Activated CD4-positive, CD25-positive, alpha-beta regulatory T cell treated with anti-CD3 and anti-CD28 coated beads, Interleukin-2, amount 50 U/mL, for 24 hours (primary cell): ENCODE measurements around the gene CEBPG.

ENCODE experiments used
- ATAC-seq, 2 donors: fragments of 150-1000 bp; cut with Tn5 transposase; one replicate each; pipeline ENCODE4 v1.10.0; 2021; ENCODE audit warnings: mild to moderate bottlenecking in 1 of 2, moderate library complexity in 1 of 2

CEBPG gene

DNA sequence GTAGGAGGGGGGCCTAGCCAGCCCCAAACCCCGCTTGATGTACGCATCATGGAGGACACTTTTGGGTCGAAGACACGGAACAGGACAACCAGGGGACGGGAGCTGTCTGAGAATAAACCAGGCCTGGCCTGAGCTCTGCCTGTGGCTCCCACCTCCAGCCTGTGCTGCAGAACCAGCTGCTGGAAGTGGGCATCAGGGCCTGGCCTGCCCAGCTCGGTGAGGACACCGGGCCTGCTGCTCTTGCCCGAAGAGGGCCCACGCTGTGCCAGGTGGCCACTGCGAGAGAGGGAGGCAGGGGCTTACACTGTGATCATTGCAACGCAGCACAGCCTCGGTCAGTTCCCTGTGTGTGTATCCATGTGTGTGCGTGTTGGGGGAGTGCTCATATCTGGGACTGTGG is 34.6 kb downstream of the CEBPG start:
- ATAC-seq: no peak

GRCh38 chr19:33408538-33409434 is 35.3 kb downstream of the CEBPG start:
- no peak for ATAC-seq

DNA sequence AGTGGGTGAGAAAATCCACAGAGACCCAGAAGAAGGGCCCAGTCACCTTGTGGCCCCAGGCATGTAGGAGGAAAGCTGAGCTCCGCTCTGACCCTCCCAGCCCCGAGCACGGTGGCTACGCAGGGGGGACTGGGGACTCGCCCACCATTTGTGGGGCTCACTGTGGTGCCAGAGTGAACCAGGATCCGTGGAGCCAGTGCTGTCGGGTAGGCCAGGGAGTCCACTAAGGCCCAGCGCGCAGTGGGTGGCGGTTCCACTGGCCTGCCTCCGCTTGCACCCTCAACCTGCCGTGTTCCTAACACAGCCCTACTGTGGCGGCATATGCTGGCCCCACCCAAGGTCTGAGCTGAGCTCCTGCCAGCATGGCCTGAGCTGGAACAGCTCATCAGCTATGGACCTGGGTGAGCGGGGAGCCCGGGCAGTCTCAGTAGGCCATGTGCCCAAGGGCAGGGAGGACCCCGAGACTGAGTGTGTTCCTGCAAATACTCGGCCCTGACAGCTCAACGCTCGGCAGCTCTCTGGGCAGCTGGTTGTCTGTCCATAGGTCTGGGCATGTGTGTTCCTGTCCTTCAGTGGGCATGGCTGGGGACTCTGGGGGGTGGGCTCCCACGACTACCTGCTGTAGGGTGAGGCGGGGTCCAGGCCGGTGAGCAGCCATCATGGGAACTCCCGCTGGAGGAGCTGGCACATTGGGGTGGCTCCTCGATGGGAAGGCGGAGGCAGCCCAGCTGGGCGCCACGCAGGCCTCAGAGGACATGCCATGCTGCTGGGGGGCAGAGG is 36.6 kb downstream of the CEBPG start:
- ATAC-seq: no peak

DNA sequence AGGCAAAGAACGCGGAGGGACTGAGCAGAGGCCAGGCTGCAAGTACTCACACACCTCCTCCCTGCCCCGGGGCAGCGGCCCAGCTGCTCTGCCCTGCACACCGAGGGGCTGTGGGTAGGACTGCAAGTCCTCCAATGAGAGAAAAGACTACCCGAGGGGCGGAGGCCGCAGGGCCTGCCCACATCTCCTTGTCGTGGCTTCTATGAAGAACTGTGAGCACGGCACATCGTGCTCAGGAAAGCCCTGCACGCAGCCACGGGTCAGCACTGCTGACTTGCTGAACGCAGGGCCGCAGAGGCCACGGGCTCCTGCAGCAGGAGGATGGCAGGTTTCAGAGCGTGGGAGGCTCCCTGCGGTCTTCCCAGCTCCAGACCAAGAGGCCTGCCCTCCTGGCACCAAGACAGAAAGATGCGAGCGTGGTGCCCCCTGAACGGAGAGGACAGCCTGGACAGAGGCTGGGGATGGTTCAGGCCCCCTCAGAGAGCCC is 37.4 kb downstream of the CEBPG start:
- no peak for ATAC-seq

- ATAC-seq: no peak
Measured at GRCh38 chr19:33411621-33412180, 38.2 kb downstream of the CEBPG start.

- no peak for ATAC-seq
Measured at GRCh38 chr19:33412601-33413425, 39.3 kb downstream of the CEBPG start.

DNA sequence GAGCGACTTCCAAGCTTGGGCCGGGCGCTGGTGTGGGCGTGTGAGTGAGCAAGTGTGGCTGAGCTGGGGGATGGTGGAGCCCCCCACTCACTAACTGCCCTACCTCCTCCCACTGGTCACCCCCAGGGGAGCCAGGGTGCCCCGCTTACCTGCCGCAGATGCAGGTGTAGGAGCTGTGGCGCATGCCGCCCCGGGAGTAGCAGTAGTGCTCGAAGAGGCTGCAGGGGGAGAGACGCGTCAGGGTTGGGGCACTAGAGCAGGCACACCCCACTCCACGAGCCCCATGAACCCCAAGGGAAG is 39.9 kb downstream of the CEBPG start:
- ATAC-seq: no peak

DNA sequence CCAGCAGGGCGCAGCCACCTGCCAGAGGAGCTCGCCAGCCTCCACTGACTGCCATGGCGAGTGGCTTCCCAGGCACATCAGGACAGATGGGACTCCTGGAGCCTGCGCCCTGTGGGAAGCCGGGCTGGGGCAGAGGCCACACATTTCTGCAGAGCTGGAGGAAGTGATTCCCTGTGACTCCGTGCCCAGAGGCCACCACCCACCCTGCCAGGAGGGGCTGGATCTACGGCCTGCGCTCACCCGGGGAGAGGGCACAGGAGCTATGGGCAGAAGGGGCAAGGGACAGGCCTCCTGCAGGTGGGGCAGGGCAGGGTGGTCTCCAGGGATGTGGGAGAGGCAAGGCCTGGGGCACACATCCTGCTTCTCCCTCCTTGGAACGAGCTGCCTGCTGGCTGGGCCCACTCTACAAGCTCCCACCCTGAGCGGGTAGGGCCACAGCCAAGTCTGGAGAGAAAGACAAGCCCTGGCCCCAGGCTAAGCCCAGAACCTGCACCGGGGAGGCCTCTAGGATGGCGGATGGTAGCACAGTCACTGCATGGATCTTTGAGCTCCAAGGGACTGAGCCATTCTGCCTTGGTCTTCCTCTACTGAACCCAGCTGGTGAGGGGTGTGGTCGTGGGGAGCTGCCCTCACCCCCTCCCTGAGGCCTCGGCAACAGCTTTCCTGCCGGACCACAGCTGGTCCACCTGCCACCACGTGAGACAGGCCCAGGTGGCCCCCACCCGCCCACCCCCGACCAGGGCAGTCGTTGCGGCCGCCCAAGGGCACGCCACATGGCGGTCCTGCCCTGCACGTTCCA is 40.6 kb downstream of the CEBPG start:
- no peak for ATAC-seq

DNA sequence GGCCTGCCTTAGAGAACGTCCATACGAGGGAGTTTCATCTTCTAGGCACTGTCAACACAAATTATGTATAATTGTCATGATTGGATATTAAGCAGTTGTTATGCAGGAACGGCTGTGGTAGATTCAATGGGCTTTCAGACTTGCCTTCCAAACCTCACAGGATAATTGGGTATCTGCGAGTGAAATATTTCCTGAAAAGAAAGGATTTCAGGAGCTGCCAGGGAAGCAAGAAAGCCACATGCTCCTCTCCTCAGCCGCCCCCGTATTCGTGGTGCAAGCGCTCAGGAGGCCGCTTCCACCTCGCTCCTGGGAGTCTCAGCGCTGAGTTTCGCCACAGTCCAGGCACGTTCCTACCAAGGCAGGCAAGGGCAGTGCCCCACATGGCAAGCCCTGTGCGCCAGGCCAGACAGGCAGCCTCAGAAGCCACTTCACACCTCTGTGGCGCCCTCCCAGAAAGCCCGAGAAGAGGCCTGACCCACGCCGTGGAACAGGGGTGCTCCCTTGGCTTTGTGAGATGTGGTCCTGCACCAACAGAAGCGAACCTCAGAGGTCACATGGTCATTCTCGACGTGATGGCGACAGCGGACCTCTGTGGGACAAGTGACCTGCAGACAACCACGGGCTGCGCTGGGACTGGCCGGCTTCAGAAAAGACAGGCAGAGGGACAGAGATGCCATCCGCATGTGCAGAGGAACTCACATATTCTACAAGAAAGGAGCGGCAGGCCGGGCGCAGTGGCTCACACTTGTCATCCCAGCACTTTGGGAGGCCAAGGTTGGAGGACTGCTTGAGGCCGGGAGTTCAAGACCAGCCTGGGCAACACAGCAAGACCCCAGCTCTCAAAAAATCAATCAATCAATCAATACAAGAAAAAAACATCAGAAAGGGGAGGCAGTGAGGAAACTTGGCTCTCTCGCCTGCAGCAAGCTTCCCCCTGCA is 41.4 kb downstream of the CEBPG start:
- no peak for ATAC-seq

GRCh38 chr19:33416307-33417215 is 43.1 kb downstream of the CEBPG start:
- ATAC-seq: peak; percentile 80 to 86

GRCh38 chr19:33417751-33418150 is 44.2 kb downstream of the CEBPG start:
- ATAC-seq: no peak

GRCh38 chr19:33418461-33418860 is 45.0 kb downstream of the CEBPG start:
- ATAC-seq: no peak

GRCh38 chr19:33418871-33419787 is 45.6 kb downstream of the CEBPG start:
- no peak for ATAC-seq

DNA sequence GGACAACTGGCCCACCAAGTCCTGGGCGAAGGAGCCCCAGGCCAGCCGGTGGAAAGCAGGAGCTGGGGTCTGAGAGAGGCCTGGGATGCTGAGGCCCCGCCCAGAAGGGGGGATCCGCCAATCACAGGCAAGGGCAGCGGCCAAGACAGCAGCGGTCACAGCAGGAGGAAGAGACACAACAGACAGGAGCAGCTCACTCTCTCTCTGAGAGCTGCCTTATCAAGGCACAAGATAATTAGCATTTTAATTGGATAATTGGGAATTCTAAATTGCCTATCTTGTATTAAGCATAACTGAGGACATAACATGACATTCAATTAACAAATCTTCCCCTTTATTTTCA is 46.2 kb downstream of the CEBPG start:
- ATAC-seq: no peak

DNA sequence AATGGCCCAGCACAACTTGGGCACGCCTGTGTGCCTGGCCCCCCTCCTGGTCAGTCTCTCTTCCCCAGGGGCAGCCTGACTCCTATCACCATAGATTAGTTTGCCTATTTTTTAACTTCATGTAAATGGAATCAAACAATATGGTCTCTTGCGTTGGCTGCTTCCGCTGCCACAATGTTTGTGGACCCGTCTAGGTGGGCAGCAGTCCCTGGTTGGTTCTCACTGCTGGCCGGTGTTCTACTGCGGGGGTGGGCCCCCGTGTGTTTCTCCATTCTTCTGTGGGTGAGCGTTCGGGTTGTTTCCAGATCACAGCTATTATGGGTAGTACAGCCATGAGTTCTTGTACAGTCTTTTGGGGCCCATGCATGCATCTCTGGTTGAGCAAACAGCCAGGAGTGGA is 47.3 kb downstream of the CEBPG start:
- ATAC-seq: no peak

GRCh38 chr19:33421368-33421767 is 47.9 kb downstream of the CEBPG start:
- no peak for ATAC-seq

- ATAC-seq: no peak
Measured at GRCh38 chr19:33422369-33423180, 49.1 kb downstream of the CEBPG start.

DNA sequence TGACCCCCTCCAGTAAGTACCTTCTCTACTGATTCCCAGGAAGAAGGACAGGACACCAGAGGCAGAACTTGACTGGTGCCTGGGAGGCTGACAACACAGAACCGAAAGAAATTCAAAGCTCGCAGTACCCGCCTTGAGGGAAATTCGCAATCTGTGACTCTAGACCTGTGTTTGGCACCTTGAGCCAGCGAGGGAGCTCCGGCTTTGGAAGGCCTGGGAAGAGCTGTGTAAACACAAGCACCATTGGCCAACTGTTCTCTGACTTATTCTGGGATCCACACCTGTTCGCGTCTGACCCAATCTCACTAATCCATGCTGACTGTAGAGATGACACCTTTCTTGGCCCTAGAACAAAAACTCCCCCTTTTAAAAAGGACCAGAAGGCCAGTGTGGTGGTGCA is 50.7 kb downstream of the CEBPG start:
- no peak for ATAC-seq
